Memory B cell (primary cell): ENCODE results near the gene NKD2.

Experiments
- ATAC-seq: fragments of 150-1000 bp; cut with Tn5 transposase; 2 replicates; pipeline ENCODE4 v1.10.0; 2021; ENCODE audit warnings: low read depth, mild to moderate bottlenecking, moderate library complexity
- DNase-seq, 2 donors: peaks; one replicate each; pipeline ENCODE4 v3.0.0; 2022; ENCODE audit warnings: low spot score in 2 of 2
- H3K27ac Mint-ChIP-seq: one replicate; pipeline ENCODE4 v1.8.0; 2022; ENCODE audit warnings: mild to moderate bottlenecking, moderate library complexity, mixed read lengths
- H3K27me3 Mint-ChIP-seq: one replicate; pipeline ENCODE4 v1.8.0; 2022; ENCODE audit warnings: mixed read lengths
- H3K36me3 Mint-ChIP-seq: one replicate; pipeline ENCODE4 v1.8.0; 2022; ENCODE audit warnings: mild to moderate bottlenecking, mixed read lengths
- H3K4me1 Mint-ChIP-seq: one replicate; pipeline ENCODE4 v1.8.0; 2022; ENCODE audit warnings: mixed read lengths
- H3K4me3 Mint-ChIP-seq: one replicate; pipeline ENCODE4 v1.8.0; 2022; ENCODE audit warnings: mild to moderate bottlenecking, moderate library complexity, mixed read lengths
- H3K9me3 Mint-ChIP-seq: one replicate; pipeline ENCODE4 v1.8.0; 2022; ENCODE audit warnings: mixed read lengths

Gene NKD2

DNA sequence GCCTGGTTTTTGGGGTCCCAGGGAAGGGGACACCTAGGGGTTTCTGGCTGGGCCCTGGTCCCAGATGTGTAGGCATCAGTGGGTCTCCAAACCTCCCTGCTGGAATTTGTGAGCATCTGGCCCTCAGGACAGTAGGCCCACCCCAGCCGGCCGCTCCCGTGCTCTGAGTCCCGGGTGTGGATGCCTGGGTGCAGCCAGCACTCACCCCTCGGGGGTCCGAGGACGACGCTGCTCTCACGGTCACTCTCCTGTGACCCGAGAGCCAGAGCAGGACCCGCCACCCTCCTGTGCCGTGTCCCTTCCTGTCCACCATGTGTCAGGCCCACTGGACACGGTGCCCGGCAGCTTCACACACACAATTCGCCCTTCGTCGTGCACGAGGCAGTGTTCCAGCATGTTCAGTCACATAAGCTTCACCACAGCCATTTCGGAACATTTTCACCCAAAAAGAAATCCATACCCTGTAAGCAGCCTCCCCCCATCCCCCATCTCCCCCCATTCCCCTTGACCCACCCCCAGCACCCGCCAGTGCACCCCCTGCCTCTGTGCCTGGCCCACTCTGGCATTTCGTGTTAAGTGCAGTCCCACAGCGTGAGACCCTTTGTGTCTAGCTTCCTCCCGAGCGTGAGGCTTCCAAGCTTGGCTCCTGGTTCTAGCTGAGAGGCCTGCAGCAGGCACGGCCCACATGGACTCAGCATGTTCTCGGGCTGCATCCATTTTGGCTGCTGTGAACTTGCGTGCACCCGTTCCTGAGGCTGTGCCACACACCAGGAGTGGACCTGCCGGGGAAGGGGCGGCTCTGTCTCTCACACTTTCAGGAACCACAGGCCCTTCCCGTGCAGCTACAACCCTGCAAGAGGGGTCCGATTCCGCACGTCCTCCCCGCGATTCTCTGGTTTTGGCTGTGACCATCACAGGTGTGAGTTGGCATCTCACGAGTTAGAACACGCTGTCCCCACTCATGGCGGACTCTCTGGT is 40.5 kb downstream of the NKD2 start:
- peaks cover 42% of the 10 kb centered on the region for H3K9me3 Mint-ChIP-seq
- peaks cover 35% of the 10 kb centered on the region for H3K4me1 Mint-ChIP-seq
- no peak overlapping the region for H3K4me3 Mint-ChIP-seq
- peaks cover 2% of the 10 kb centered on the region for H3K27me3 Mint-ChIP-seq
- no peak for DNase-seq
- H3K36me3 Mint-ChIP-seq, result peaks cover 6% of the 10 kb centered on the region
- ATAC-seq, result no peak
- peak overlapping the region; percentile 9 for H3K27ac Mint-ChIP-seq

DNA sequence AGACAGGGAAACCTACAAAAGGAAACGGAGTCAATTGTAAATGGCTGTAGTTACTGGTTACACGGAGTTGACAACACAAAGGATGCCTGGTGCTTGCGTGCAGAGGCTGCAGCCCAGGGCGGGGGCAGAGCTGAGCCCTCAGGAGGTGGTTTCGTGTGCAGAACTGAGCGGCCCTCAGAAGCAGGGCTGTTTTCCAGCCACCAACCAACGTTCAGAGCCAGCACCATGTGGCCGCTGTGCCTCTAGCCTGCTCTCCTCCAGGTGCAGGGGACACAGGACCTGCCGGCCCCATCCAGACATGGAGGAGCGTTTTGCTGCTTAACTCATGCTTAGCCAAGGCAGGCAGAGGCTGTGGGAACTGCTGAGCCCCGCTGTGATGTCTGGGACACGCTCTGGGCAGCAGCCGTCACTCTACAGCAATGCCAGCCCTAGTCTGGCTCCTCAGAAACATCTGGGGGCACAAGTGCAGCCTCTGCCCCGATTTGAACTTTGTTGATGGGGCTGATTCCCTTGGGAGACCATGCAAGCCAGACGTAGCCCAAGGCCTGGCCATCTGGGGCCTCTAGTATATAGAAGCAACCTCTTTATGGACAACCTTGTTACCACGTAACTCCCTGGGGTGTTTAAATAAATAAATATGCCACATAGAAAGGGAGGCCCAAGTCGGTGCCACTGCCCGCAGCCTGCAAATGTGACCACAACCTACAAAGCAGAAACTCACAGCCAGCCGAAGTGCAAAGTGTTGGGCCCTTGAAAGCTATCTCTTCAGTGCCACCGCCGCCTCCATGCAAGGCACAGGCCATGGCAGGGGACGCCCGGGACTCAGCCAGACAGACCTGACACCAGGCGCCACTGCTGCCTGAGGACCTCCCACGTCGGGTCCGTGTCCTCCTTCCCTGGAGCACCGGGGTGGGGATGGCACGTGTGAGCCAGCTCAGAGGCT is 42.1 kb downstream of the NKD2 start:
- Mint-ChIP-seq H3K36me3 (peaks cover 8% of the 10 kb centered on the region), H3K4me1 (peaks cover 20% of the 10 kb centered on the region), H3K27ac (no peak overlapping the region), H3K4me3 (no peak overlapping the region), H3K9me3 (peaks cover 27% of the 10 kb centered on the region), H3K27me3 (no peaks in the 10 kb centered on the region)
- DNase-seq, result no peak
- no peak for ATAC-seq

DNA sequence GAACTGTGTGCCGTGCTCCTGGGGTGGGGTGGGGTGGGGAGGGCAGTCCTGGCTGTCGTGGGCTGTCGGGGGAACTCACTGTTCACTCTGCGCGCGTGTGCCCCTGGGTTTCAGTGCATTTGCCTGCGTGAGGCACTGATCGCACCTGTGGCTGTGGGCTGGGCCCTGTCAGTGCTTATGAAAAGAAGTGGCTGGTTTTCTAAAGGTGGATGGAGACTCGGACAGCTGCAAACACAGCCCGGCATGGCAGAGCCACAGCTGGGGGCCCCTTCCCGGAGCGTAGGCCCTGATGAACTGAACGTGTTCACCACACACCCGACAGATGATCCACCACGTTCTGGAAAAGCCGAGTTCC is 42.7 kb downstream of the NKD2 start:
- Mint-ChIP-seq H3K27ac (no peak overlapping the region), H3K36me3 (peaks cover 11% of the 10 kb centered on the region), H3K27me3 (no peaks in the 10 kb centered on the region), H3K4me1 (peaks cover 14% of the 10 kb centered on the region), H3K4me3 (no peak overlapping the region), H3K9me3 (peaks cover 21% of the 10 kb centered on the region)
- ATAC-seq (no peak), DNase-seq (no peak)

DNA sequence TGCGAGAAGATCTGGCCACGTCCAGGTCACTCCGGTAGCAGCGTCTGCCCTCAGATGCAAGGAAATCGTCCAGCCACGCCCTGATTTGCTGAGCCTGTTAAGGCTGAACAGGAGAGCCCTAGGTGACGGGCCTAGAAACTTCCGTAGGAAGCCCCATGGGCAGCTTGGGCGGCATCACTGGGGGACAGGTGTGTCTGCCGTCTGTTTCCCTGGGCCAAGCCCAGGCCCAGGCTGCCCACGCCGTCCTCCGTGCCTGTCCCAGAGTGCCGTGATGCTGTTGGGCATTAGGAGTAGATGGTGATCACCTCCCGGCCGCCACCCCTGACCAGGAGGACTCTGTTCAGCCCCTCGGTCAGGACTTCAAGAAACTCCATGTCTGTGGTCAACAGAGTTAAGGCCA is 43.5 kb downstream of the NKD2 start:
- no peak for ATAC-seq

DNA sequence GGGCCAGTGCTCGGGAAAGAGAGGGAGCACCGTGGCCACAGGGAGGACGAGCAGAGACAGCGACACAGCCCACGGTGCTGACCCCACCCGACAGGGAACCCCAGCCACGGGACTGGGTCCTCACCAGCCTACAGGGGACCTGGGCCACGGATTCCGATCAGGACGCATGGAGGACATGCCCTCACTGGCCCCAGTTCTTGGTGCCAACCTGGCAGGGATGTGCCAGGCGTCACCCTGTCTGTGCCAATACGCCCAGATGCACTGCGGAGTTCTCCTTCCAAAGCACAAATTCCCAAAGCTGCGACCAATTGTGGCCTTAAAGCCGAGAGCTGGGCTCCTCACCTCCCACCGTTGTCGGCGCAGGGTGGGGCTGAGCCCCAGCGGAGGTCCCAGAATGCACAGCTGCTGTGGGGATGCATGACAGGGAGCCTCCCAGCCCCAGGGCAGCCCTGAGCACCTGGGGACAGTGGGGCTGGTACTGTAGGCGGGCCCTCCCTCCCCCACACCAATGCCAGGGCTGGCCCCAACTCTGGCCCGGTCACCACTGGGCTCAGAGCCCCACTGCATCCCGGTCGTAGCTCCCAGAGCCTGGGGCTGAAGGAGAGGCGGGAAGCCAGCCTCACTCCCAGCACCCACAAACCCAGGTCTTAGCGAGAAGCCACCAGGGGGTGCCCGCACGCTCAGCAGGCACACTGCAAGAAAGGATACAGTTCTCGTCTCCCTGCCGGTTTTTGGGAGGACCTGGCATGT is 44.2 kb downstream of the NKD2 start:
- Mint-ChIP-seq H3K4me3 (no peak overlapping the region), H3K9me3 (peaks cover 6% of the 10 kb centered on the region), H3K4me1 (peaks cover 3% of the 10 kb centered on the region), H3K36me3 (peaks cover 11% of the 10 kb centered on the region), H3K27me3 (no peaks in the 10 kb centered on the region), H3K27ac (no peak overlapping the region)
- no peak for DNase-seq
- no peak for ATAC-seq

More for the DNA sequence above, 43.5 kb downstream of the NKD2 start:
- H3K27ac Mint-ChIP-seq, result no peak overlapping the region
- no peak overlapping the region for H3K4me3 Mint-ChIP-seq
- no peak for DNase-seq
- H3K36me3 Mint-ChIP-seq, result peaks cover 11% of the 10 kb centered on the region
- peaks cover 6% of the 10 kb centered on the region for H3K4me1 Mint-ChIP-seq
- no peaks in the 10 kb centered on the region for H3K27me3 Mint-ChIP-seq
- peaks cover 14% of the 10 kb centered on the region for H3K9me3 Mint-ChIP-seq

DNA sequence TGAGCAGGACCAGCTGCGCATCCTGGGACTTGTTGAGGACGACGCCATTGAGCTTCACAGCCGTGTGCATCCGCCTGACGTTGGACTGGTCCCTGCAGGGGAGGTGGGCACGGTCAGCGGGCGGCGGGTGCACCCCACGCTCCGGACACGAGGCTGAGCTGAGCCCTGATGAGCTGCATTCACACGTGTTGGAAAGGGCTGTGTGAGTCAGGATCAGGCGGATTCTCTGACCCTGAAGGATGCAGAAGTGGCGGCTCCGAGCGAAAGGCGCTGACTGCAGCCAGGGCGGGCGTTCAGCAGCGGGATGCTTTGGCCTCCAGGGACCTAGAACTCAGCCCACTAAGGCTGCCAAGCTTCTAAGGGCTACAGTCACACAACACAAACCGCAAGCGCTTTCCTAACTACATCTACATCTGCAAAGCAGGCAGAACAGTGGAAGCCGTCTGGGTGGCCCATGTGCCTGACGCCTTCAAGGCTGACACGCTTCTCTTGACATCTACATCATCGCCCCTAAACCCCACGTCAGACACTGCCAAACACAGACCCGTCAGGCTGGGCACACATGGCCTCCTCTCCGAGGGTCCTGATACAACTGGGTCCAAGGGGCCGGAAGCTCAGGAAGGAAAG is 44.9 kb downstream of the NKD2 start:
- Mint-ChIP-seq H3K4me3 (no peak overlapping the region), H3K27ac (no peak overlapping the region), H3K9me3 (peaks cover under 1% of the 10 kb centered on the region), H3K4me1 (peaks cover under 1% of the 10 kb centered on the region), H3K36me3 (peaks cover 11% of the 10 kb centered on the region), H3K27me3 (no peaks in the 10 kb centered on the region)
- no peak for ATAC-seq
- no peak for DNase-seq

DNA sequence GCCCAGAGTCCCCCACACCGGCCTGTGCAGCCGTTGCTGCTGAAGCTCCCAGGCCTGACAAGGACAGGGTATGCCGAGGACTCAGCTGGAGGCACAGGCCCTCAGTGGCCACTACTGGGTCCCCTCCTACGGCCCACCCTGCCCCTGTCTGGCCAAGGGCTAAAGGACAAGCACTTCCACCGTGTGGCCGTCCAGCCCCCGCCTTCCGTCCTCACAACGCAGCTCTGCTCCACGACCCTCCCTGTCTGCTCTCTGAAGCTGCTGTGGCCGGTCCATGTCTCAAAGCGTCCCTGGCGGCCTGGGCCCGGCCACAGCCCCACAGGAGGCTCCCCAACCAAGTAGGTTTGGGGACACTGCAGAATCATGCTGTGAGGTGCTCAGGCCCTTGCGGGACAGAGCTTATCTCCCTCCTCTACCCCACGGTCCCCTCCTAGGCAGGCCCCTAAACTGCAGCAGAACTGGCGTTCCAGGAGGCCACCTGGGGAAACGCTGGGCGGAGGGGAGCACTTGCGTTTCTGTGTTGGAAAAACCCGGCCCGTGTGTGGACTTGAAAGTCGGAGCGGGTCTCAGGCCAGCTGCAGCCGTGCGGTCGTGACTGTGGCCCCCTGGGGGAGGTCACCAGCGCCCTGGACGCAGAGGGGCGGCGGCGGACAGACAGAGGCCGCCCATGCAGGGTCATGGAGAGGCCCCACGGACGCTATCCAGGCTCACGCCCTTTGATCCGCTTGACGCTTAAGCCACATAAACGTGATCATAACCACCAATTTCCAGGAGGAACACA is 45.6 kb downstream of the NKD2 start:
- DNase-seq (no peak), ATAC-seq (no peak)
- Mint-ChIP-seq H3K4me1 (no peaks in the 10 kb centered on the region), H3K36me3 (peaks cover 12% of the 10 kb centered on the region), H3K9me3 (no peaks in the 10 kb centered on the region), H3K27ac (no peak overlapping the region), H3K4me3 (no peak overlapping the region), H3K27me3 (no peaks in the 10 kb centered on the region)

DNA sequence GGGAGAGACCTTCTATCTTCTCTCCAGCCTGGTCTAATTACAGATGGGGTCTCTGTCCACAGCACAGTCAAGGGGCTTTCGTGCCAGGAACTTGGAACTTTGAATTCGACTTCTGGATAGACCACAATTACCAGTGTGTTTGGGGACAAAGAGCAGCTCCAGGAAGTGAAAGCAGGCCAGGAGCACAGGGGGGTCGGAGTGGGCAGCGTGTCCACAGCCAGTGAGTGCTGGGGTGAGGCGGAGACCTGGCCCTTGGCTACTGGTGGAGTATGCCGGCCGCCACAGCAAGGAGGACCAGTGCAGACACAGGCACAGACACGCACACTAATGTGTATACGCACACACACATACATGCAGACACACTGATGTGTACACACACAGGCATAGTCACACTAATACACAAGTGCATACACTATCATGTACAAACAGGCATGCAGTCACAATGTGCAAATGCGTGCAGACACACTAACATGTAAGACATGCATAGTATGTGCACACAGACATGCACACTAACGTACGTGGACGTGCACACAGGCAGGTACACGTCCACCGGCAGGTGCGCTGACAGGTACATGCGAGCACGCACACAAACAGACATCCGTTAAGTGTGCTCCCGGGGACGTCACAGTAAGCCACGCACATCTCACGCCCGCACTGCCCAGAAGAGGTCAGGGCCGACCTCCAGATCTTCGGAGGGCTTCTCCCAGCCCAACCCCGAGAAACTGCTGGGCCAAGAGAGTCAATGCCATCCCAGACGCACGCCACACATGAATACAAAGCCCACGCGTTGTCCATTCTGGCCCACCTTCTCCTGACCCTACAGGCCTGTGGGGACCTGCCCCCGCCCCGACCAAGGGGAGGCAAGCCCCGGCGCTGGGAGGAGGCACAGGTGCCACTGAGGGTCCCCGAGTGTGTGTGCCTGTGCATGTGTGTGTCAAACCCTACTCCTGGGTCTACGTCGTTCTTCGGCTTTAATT is 46.5 kb downstream of the NKD2 start:
- Mint-ChIP-seq H3K36me3 (peaks cover 12% of the 10 kb centered on the region), H3K4me1 (no peaks in the 10 kb centered on the region), H3K27me3 (no peaks in the 10 kb centered on the region), H3K27ac (no peak overlapping the region), H3K9me3 (no peaks in the 10 kb centered on the region), H3K4me3 (no peak overlapping the region)
- DNase-seq (no peak), ATAC-seq (no peak)

DNA sequence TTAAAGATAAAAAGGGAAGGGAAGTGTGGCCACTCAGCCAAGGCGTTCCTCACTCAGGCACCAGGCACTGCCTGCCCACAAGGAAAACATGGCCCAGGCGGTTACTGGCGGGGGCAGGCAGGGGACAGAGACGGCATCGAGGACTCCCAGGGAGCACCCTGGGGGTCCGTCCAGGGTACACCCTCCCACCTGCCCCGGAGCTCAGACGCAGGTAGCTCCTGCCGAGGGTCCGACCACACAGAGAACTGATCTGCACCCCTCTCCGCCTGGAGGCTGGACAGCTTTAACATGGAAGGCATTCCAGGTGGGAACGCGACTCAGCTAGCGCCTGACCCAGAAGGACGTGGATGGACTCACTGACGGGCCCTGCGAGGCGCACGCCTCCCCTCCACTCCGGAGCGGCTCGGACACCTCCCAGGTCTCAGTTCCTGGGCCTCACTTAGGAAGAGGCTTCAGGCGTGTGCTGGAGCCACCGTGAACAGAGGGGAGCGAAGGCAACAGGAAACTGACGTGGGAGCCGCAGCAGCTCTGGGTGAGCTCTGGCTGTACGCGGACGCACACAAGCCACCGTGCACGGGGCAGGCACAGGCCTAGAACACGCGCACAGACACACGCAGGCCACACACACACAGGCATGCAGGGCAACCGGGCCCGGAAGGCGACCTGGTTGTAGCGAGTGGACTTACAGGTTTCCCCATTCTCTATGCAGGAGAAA is 47.5 kb downstream of the NKD2 start:
- Mint-ChIP-seq H3K27me3 (no peaks in the 10 kb centered on the region), H3K27ac (peak overlapping the region; percentile 24), H3K4me3 (no peak overlapping the region), H3K36me3 (peaks cover 12% of the 10 kb centered on the region), H3K4me1 (no peaks in the 10 kb centered on the region), H3K9me3 (no peaks in the 10 kb centered on the region)
- ATAC-seq (no peak), DNase-seq (no peak)

DNA sequence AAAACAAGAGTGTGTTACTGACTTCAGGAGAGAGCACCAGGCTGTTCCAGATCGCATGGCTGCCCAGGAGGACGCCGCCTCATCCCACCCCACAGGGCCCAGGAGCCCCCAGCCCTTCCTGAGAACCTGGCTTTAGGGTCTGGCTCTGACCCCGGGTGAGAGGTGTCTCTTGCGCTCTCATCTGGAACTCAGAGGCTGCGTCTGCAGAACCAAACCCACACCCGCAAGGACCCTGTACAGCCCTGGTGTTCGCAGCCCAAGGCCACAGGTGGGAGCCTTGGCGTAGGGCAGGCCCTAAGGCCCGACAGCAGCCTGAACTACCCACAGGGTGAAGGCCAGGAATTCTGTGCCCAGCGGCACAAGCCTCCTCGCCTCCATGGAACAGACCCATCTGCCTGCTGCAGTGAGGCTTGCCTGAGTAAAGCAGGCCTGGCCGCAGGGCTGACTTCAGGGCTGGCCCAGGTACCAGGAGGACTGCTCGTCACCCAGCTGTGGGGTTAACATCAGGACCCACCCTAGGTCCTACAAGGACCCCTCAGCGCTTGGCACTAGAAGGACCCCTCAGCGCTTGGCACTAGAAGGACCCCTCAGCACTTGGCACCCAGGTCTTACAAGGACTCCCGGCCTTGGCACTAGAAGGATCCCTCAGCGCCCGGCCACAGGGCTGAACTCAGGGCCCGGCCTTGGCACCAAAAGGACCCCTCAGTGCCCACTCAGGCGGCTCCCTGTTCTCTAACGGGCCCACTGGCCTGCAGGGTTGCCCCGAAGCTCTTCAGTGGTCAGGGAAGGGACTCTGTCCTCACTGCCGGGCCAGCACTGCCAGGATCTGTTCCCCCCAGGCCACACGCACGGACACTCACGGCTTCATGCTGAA is 48.2 kb downstream of the NKD2 start:
- ATAC-seq (no peak), DNase-seq (no peak)
- H3K4me3 Mint-ChIP-seq, result no peak overlapping the region
- peaks cover 12% of the 10 kb centered on the region for H3K36me3 Mint-ChIP-seq
- no peaks in the 10 kb centered on the region for H3K4me1 Mint-ChIP-seq
- H3K27ac Mint-ChIP-seq, result no peak overlapping the region
- no peaks in the 10 kb centered on the region for H3K9me3 Mint-ChIP-seq
- no peaks in the 10 kb centered on the region for H3K27me3 Mint-ChIP-seq
